Neutrophil (primary cell): ENCODE data around the gene SLC66A1.

Experiments
- H3K27ac ChIP-seq: fragments of 200-600 bp; sonication (generic); 2 replicates; pipeline ENCODE4 v1.5.1; 2016; ENCODE audit warnings: mild to moderate bottlenecking, moderate library complexity
- H3K27me3 ChIP-seq: fragments of 200-600 bp; sonication (generic); 2 replicates; pipeline ENCODE4 v1.6.0; 2016; ENCODE audit warnings: mild to moderate bottlenecking
- H3K36me3 ChIP-seq: fragments of 200-600 bp; sonication (generic); 2 replicates; pipeline ENCODE4 v1.5.1; 2017
- H3K4me1 ChIP-seq, 2 experiments: fragments of 200-600 bp in 1 of 2; sonication (generic) in 1 of 2; 1 replicate in 1 of 2; 2 replicates in 1 of 2; pipeline versions ENCODE4 v1.5.1 to v1.6.1; 2013 to 2016; ENCODE audit warnings: low read depth in 1 of 2, low read length in 1 of 2, mild to moderate bottlenecking in 1 of 2, moderate library complexity in 1 of 2; ENCODE audit not compliant: control insufficient read depth in 1 of 2, insufficient read depth in 1 of 2
- H3K4me3 ChIP-seq, 2 experiments: fragments of 200-600 bp in 1 of 2; sonication (generic) in 1 of 2; 1 replicate in 1 of 2; 2 replicates in 1 of 2; pipeline ENCODE4 v1.5.1; 2013 to 2016; ENCODE audit warnings: low read depth in 1 of 2, low read length in 1 of 2, mild to moderate bottlenecking in 1 of 2, moderate library complexity in 1 of 2
- H3K9me3 ChIP-seq: fragments of 200-600 bp; sonication (generic); 2 replicates; pipeline ENCODE4 v1.5.1; 2016
- CTCF ChIP-seq: fragments of 200-600 bp; sonication (generic); IDR thresholded peaks from 2 replicates; pipeline ENCODE4 v1.5.1; 2016; ENCODE audit warnings: antibody characterized with exemption

SLC66A1 gene

GRCh38 chr1:19360843-19361610, 48.9 kb downstream of the SLC66A1 start:
- Histone ChIP-seq H3K4me3 (no peak overlapping the region), H3K27ac (no peak overlapping the region), H3K9me3 (no peaks in the 10 kb centered on the region), H3K4me1 (no peaks in the 10 kb centered on the region), H3K27me3 (no peaks in the 10 kb centered on the region), H3K36me3 (peaks cover 46% of the 10 kb centered on the region)
- no peak for TF ChIP-seq CTCF

GRCh38 chr1:19361611-19362147, 49.6 kb downstream of the SLC66A1 start:
- no peaks in the 10 kb centered on the region for H3K4me1 ChIP-seq
- no peaks in the 10 kb centered on the region for H3K9me3 ChIP-seq
- H3K27ac ChIP-seq = no peak overlapping the region
- no peak for TF ChIP-seq CTCF
- peaks cover 40% of the 10 kb centered on the region for H3K36me3 ChIP-seq
- H3K27me3 ChIP-seq = no peaks in the 10 kb centered on the region
- no peak overlapping the region for H3K4me3 ChIP-seq

GRCh38 chr1:19363536-19364152, 51.5 kb downstream of the SLC66A1 start:
- Histone ChIP-seq H3K4me3 (no peak overlapping the region), H3K27me3 (no peaks in the 10 kb centered on the region), H3K27ac (no peak overlapping the region), H3K9me3 (no peaks in the 10 kb centered on the region), H3K4me1 (peaks cover under 1 to 2% of the 10 kb centered on the region in 2 experiments), H3K36me3 (peaks cover 26% of the 10 kb centered on the region)
- no peak for TF ChIP-seq CTCF

GRCh38 chr1:19365721-19366120, 53.6 kb downstream of the SLC66A1 start:
- Histone ChIP-seq H3K27ac (no peak overlapping the region), H3K4me1 (peaks cover 21 to 23% of the 10 kb centered on the region in 2 experiments)
- no peak for TF ChIP-seq CTCF

GRCh38 chr1:19366599-19367536, 54.7 kb downstream of the SLC66A1 start:
- peaks cover 17% of the 10 kb centered on the region for H3K36me3 ChIP-seq
- H3K9me3 ChIP-seq = no peaks in the 10 kb centered on the region
- TF ChIP-seq CTCF = no peak
- H3K4me3 ChIP-seq = no peak overlapping the region
- no peaks in the 10 kb centered on the region for H3K27me3 ChIP-seq
- peaks cover 33 to 34% of the 10 kb centered on the region in 2 experiments for H3K4me1 ChIP-seq
- H3K27ac ChIP-seq = no peak overlapping the region

More at GRCh38 chr1:19365721-19366120, 53.6 kb downstream of the SLC66A1 start:
- no peaks in the 10 kb centered on the region for H3K27me3 ChIP-seq
- H3K4me3 ChIP-seq = no peak overlapping the region
- peaks cover 17% of the 10 kb centered on the region for H3K36me3 ChIP-seq
- no peaks in the 10 kb centered on the region for H3K9me3 ChIP-seq
